ENCODE measurements around the gene MIOX.

- TF ChIP-seq CTCF (IDR thresholded peaks at IDR 0.05) = no peak
- TF ChIP-seq POLR2AphosphoS5 (IDR thresholded peaks at IDR 0.05) = no peak
- no peak for TF ChIP-seq POLR2A (IDR thresholded peaks at IDR 0.05)
- TF ChIP-seq EP300 (IDR thresholded peaks at IDR 0.05) = no peak
These were observed 40.6 kb upstream of the MIOX start for GRCh38 chr22:50445880-50446707.
